Naive thymus-derived CD4-positive, alpha-beta T cell (primary cell): ENCODE measurements around the gene TAPBP. TPM values are rescaled to one million over a fixed set of nuclear protein-coding genes. Genes with fewer than 3 reads are reported as not detected.
"Not testable (repeated sequence)": the region's sequence is repeated elsewhere in the genome, so short reads cannot be mapped to it uniquely, and the experiment has no call there.

Experiments used
- ATAC-seq: fragments of 150-1000 bp; cut with Tn5 transposase; 2 replicates; pipeline ENCODE4 v1.10.0; 2021; ENCODE audit warnings: mild to moderate bottlenecking, moderate library complexity
- CTCF ChIA-PET: fragments of 350-600 bp; sonication (Branson Sonifier 250); formaldehyde crosslinking; loops from one replicate; lab custom pipeline; 2021; ENCODE audit warnings: antibody characterized with exemption; lab: Charles Lee
- POLR2A ChIA-PET: fragments of 350-600 bp; sonication (Branson Sonifier 250); formaldehyde crosslinking; loops from one replicate; lab custom pipeline; 2021; ENCODE audit warnings: antibody characterized with exemption, inconsistent platforms; lab: Charles Lee
- DNase-seq, 9 donors: peaks; one replicate each; pipeline versions ENCODE4 v3.0.0 to v3.0.0-alpha.2; 2020 to 2022; ENCODE audit warnings: mixed read lengths in 1 of 9
- H3K27ac ChIP-seq: one replicate; pipeline ENCODE4 v1.7.0; 2013; ENCODE audit warnings: mild to moderate bottlenecking, low read depth, low read length, moderate library complexity
- H3K27me3 ChIP-seq, 2 donors: one replicate each; pipeline ENCODE4 v1.7.0; 2013; ENCODE audit warnings: low read length in 2 of 2, mild to moderate bottlenecking in 2 of 2, moderate library complexity in 2 of 2; ENCODE audit not compliant: control insufficient read depth in 2 of 2, insufficient read depth in 2 of 2
- H3K36me3 ChIP-seq, 3 experiments: 1 replicate in 2 of 3; 2 replicates in 1 of 3; pipeline ENCODE4 v1.7.0; 2013; ENCODE audit warnings: low read length in 3 of 3, mild to moderate bottlenecking in 3 of 3, moderate library complexity in 1 of 3; ENCODE audit not compliant: insufficient read depth in 3 of 3, control insufficient read depth in 2 of 3
- H3K4me1 ChIP-seq, 2 donors: one replicate each; pipeline ENCODE4 v1.7.0; 2013; ENCODE audit warnings: low read length in 2 of 2, mild to moderate bottlenecking in 2 of 2, moderate library complexity in 1 of 2; ENCODE audit not compliant: control insufficient read depth in 2 of 2, insufficient read depth in 2 of 2
- H3K4me3 ChIP-seq: 2 replicates; pipeline ENCODE4 v1.7.0; 2013; ENCODE audit warnings: mild to moderate bottlenecking, low read length
- H3K9me3 ChIP-seq, 3 experiments: 1 replicate in 2 of 3; 2 replicates in 1 of 3; pipeline ENCODE4 v1.7.0; 2013; ENCODE audit warnings: low read length in 3 of 3; ENCODE audit not compliant: control insufficient read depth in 2 of 3
- H3K27ac Mint-ChIP-seq, 9 donors: one replicate each; pipeline ENCODE4 v1.8.0; 2020 to 2022; ENCODE audit warnings: mixed read lengths in 9 of 9, mild to moderate bottlenecking in 8 of 9, moderate library complexity in 5 of 9, inconsistent platforms in 2 of 9
- H3K27me3 Mint-ChIP-seq, 5 donors: one replicate each; pipeline ENCODE4 v1.8.0; 2021 to 2022; ENCODE audit warnings: mixed read lengths in 5 of 5, mild to moderate bottlenecking in 1 of 5
- H3K36me3 Mint-ChIP-seq, 5 donors: one replicate each; pipeline ENCODE4 v1.8.0; 2020 to 2022; ENCODE audit warnings: mixed read lengths in 5 of 5, mild to moderate bottlenecking in 3 of 5, inconsistent platforms in 1 of 5
- H3K4me1 Mint-ChIP-seq, 7 donors: one replicate each; pipeline ENCODE4 v1.8.0; 2020 to 2022; ENCODE audit warnings: mixed read lengths in 7 of 7, mild to moderate bottlenecking in 3 of 7, inconsistent platforms in 1 of 7
- H3K4me3 Mint-ChIP-seq, 10 donors: one replicate each; pipeline ENCODE4 v1.8.0; 2020 to 2022; ENCODE audit warnings: mild to moderate bottlenecking in 10 of 10, mixed read lengths in 10 of 10, moderate library complexity in 6 of 10, inconsistent platforms in 2 of 10
- H3K9me3 Mint-ChIP-seq, 11 donors: one replicate each; pipeline ENCODE4 v1.8.0; 2020 to 2022; ENCODE audit warnings: mixed read lengths in 11 of 11, mild to moderate bottlenecking in 4 of 11, inconsistent platforms in 1 of 11, moderate library complexity in 1 of 11
- intact Hi-C, 2 donors: fragments of 100-400 bp; cut with micrococcal nuclease; formaldehyde crosslinking; loops; one replicate each; pipeline ENCODE4 v1.15.1; 2023
- polyA plus RNA-seq, 2 donors: library from polyadenylated mRNA; unstranded; fragments of 300-500 nt; fragmentation: Illumina TruSeq; gene quantifications; one replicate each; pipeline ENCODE4 v1.2.3, GENCODE V29; 2021
- total RNA-seq, 6 experiments: library from RNA in 5 of 6; stranded (reverse) in 5 of 6; gene quantifications; 1 replicate in 5 of 6; 2 replicates in 1 of 6; pipeline ENCODE4 v1.2.3 and lab custom pipeline; 2021 to 2026

The TAPBP gene
- total and polyA plus RNA-seq, 7 experiments from 2014 or later = 196 to 386 (median 287) TPM

DNA sequence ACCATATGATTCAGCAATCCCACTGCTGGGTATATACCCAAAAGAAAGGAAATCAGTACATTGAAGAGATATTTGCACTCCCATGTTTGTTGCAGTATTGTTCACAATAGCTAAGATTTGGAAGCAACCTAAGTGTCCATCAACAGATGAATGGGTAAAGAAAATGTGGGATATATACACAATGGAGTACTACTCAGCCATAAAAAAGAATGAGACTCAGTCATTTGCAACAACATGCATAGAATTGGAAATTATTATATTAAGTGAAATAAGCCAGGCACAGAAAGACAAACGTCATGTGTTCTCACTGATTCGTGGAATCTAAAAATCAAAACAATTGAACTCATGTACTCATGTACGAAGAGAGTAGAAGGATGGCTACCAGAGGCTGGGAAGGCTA, 51.4 kb downstream of the TAPBP start:
- CTCF ChIA-PET = interaction anchor here (1.9 kb wide), 1 partner anchor 14 kb away, joined by 8 read pairs; no protein-coding TSS in a partner anchor
- H3K36me3 ChIP-seq = peaks cover 13 to 83% (median 17%) of the 10 kb centered on the region in 3 experiments
- H3K27me3 ChIP-seq, DNase-seq, H3K9me3 ChIP-seq, H3K4me1 ChIP-seq, intact Hi-C loops, ATAC-seq, H3K9me3 Mint-ChIP-seq, H3K4me3 ChIP-seq, H3K4me3 Mint-ChIP-seq, H3K27me3 Mint-ChIP-seq, H3K27ac ChIP-seq: not testable (repeated sequence)
- H3K27ac Mint-ChIP-seq = peak overlapping the region in 4 of 9 donors; percentile 8 to 69 (median 44)
- H3K36me3 Mint-ChIP-seq = peaks cover 8 to 44% (median 29%) of the 10 kb centered on the region in 5 donors
- POLR2A ChIA-PET = interaction anchor here (1.1 to 3.9 kb wide), 3 partner anchors 9 to 20 kb away, joined by 3 to 13 read pairs (median 11); partner anchors contain the start of genes RPS18 and VPS52
- peaks cover 0 to 11% (median 5%) of the 10 kb centered on the region in 7 donors for H3K4me1 Mint-ChIP-seq

GRCh38 chr6:33259032-33259431, 54.8 kb downstream of the TAPBP start:
- POLR2A ChIA-PET = interaction anchor here (0.7 to 2.4 kb wide), 4 partner anchors 9 to 81 kb away, joined by 3 to 11 read pairs (median 4); partner anchors contain the start of genes RPS18, TAPBP and VPS52
- H3K9me3 Mint-ChIP-seq = no peaks in the 10 kb centered on the region
- H3K36me3 ChIP-seq = peaks cover 0 to 49% (median 8%) of the 10 kb centered on the region in 3 experiments
- CTCF ChIA-PET = no interaction called here
- H3K4me3 Mint-ChIP-seq = no peak overlapping the region
- ATAC-seq = no peak
- no peak overlapping the region for H3K4me3 ChIP-seq
- peaks cover 0 to 8% (median 5%) of the 10 kb centered on the region in 7 donors for H3K4me1 Mint-ChIP-seq
- no peaks in the 10 kb centered on the region for H3K4me1 ChIP-seq
- H3K9me3 ChIP-seq = no peaks in the 10 kb centered on the region
- H3K27me3 ChIP-seq = no peaks in the 10 kb centered on the region
- no peak for DNase-seq
- peaks cover 8 to 28% (median 18%) of the 10 kb centered on the region in 5 donors for H3K36me3 Mint-ChIP-seq
- no peak overlapping the region for H3K27ac Mint-ChIP-seq
- intact Hi-C loops = no loop called here
- no peak overlapping the region for H3K27ac ChIP-seq
- H3K27me3 Mint-ChIP-seq = no peaks in the 10 kb centered on the region

DNA sequence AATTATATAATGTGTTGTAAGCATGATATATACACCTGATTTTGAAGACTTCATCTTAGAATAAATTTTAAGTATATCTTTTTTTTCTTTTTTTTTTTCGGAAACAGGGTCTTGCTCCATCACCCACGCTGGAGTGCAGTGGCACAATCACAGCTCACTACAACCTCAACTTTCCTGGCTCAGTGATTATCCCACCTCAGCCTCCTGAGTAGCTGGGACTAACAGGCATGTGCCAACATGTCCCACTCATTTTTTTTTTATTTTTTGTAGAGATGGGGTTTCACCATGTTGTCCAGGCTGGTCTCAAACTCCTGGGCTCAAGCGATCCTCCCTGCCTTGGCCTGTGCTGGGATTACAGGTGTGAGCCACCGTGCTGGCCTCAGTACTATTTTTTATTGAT, 59.3 kb downstream of the TAPBP start:
- no peak overlapping the region for H3K4me3 Mint-ChIP-seq
- DNase-seq (no peak), ATAC-seq (no peak)
- H3K27me3 Mint-ChIP-seq = no peaks in the 10 kb centered on the region
- H3K27ac Mint-ChIP-seq = no peak overlapping the region
- no peaks in the 10 kb centered on the region for H3K9me3 Mint-ChIP-seq
- POLR2A ChIA-PET = interaction anchor here (1.3 kb wide), 1 partner anchor 17 kb away, joined by 5 read pairs; the partner anchor contains the start of genes RPS18 and VPS52
- Histone ChIP-seq H3K4me3 (no peak overlapping the region), H3K9me3 (no peaks in the 10 kb centered on the region), H3K27ac (no peak overlapping the region), H3K27me3 (no peaks in the 10 kb centered on the region), H3K4me1 (peaks cover 8 to 10% of the 10 kb centered on the region in 2 donors), H3K36me3 (peaks cover 0 to 16% (median 3%) of the 10 kb centered on the region in 3 experiments)
- CTCF ChIA-PET = interaction anchor here (0.6 to 0.7 kb wide), 2 partner anchors 25 to 46 kb away, joined by 3 to 4 read pairs; no protein-coding TSS in a partner anchor
- peaks cover 4 to 20% (median 10%) of the 10 kb centered on the region in 5 donors for H3K36me3 Mint-ChIP-seq
- peaks cover 16 to 29% (median 21%) of the 10 kb centered on the region in 7 donors for H3K4me1 Mint-ChIP-seq
- intact Hi-C loops = no loop called here

DNA sequence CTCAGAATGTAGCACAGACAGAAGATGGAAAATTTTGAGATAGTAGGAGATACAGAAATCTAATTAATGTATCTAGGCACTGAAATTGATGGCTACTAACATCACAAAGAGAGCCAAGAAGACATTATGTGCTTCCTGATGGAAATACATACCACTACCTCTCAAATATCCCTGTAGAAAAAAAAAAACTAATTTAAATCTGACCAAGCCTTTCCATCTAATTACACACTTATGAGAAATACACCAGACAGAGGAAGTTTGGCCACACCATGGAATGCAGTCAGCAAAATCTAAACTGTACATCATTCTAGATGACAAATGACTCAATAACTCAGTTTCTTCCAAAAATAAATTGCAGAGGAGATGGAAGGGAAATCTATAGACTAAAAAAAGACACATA, 61.1 kb downstream of the TAPBP start:
- Mint-ChIP-seq H3K4me3 (no peak overlapping the region), H3K36me3 (peaks cover 4 to 19% (median 10%) of the 10 kb centered on the region in 5 donors), H3K9me3 (no peaks in the 10 kb centered on the region), H3K27me3 (no peaks in the 10 kb centered on the region), H3K27ac (peak overlapping the region in 1 of 9 donors; percentile 34), H3K4me1 (peaks cover 26 to 43% (median 35%) of the 10 kb centered on the region in 7 donors)
- ATAC-seq = no peak
- peaks cover 11 to 15% of the 10 kb centered on the region in 2 donors for H3K4me1 ChIP-seq
- ChIA-PET POLR2A (no interaction called here), CTCF (interaction anchor here (0.7 kb wide), 1 partner anchor 37 kb away, joined by 3 read pairs; no protein-coding TSS in a partner anchor)
- peaks cover 0 to 5% (median 0%) of the 10 kb centered on the region in 3 experiments for H3K36me3 ChIP-seq
- no peaks in the 10 kb centered on the region for H3K27me3 ChIP-seq
- H3K27ac ChIP-seq = no peak overlapping the region
- H3K9me3 ChIP-seq = no peaks in the 10 kb centered on the region
- no peak for DNase-seq
- intact Hi-C loops = no loop called here
- no peak overlapping the region for H3K4me3 ChIP-seq

DNA sequence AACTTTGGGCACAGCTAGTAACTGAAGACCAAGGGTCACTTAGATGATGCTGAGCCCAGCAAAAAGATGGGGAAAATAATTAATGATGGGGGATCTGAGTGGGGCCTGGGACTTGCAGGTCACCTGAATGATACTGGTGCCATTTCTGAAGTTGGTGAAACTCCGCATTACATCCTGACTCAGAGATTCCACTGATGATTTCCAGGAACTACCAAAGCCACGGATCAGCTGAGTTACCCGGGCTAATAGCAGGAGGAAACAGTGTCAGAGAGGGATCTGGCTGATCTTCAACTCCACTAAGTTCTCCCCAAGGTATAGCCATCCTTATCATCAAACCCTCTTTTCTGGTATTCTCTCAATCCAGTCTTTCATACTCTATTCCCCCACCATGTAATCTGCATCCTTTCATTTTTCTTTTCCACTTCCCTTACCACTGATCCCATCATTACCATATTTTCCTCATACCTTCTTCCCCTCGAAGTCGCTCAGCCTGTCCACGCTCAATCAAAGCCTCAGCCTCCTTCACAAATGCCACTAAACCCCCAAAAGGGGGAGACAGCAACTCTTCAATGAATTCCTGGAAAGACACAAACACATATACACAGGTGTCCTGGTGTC, 62.4 kb downstream of the TAPBP start:
- Mint-ChIP-seq H3K4me1 (peaks cover 26 to 43% (median 35%) of the 10 kb centered on the region in 7 donors), H3K36me3 (peaks cover 4 to 17% (median 10%) of the 10 kb centered on the region in 5 donors), H3K4me3 (peak overlapping the region in 9 of 10 donors; percentile 7 to 66 (median 31)), H3K27me3 (peaks cover 0 to 3% (median 0%) of the 10 kb centered on the region in 5 donors), H3K27ac (peak overlapping the region in 7 of 9 donors; percentile 8 to 69 (median 52)), H3K9me3 (no peaks in the 10 kb centered on the region)
- Histone ChIP-seq H3K36me3 (peaks cover 0 to 5% (median 0%) of the 10 kb centered on the region in 3 experiments), H3K9me3 (no peaks in the 10 kb centered on the region), H3K4me3 (no peak overlapping the region), H3K27me3 (no peaks in the 10 kb centered on the region), H3K4me1 (peaks cover 11 to 15% of the 10 kb centered on the region in 2 donors), H3K27ac (no peak overlapping the region)
- ATAC-seq (no peak), DNase-seq (no peak)
- intact Hi-C loops = no loop called here
- CTCF ChIA-PET = interaction anchor here (4.8 to 5.3 kb wide), 2 partner anchors 19 to 91 kb away, joined by 24 to 73 read pairs; partner anchors contain the start of genes RPS18 and VPS52
- POLR2A ChIA-PET = interaction anchor here (0.8 to 6.5 kb wide), 4 partner anchors 15 to 53 kb away, joined by 3 to 101 read pairs (median 24); partner anchors contain the start of genes B3GALT4, RPS18 and VPS52

DNA sequence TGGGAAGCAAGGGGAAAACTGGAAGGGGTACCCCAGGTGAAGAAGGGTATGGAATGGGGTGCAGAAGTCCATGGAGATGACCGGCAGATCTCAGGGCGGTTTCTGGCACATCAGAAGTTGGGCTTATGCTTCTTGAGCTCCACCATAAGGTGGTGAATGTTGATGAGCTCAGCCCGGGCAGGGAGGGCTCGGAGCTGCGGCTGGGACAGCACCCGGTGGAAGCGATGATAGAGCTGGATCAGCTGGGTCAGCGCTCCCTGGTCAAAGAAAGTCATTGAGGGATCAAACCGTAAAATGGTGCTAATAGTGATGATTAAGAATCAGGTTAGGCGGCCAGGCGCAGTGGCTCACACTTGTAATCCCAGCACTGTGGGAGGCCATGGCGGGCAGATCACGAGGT, 63.1 kb downstream of the TAPBP start:
- H3K4me1 ChIP-seq = peaks cover 11 to 15% of the 10 kb centered on the region in 2 donors
- no peaks in the 10 kb centered on the region for H3K9me3 ChIP-seq
- H3K36me3 ChIP-seq = peaks cover 0 to 5% (median 0%) of the 10 kb centered on the region in 3 experiments
- peaks cover 26 to 43% (median 35%) of the 10 kb centered on the region in 7 donors for H3K4me1 Mint-ChIP-seq
- H3K4me3 Mint-ChIP-seq = peak overlapping the region in 9 of 10 donors; percentile 61 to 94 (median 90)
- intact Hi-C loops = no loop called here
- ATAC-seq (no peak), DNase-seq (no peak)
- no peaks in the 10 kb centered on the region for H3K9me3 Mint-ChIP-seq
- H3K36me3 Mint-ChIP-seq = peaks cover 4 to 17% (median 10%) of the 10 kb centered on the region in 5 donors
- CTCF ChIA-PET = interaction anchor here (2.3 to 5.3 kb wide), 3 partner anchors 19 to 90 kb away, joined by 6 to 73 read pairs (median 24); partner anchors contain the start of genes RGL2, RPS18 and VPS52
- POLR2A ChIA-PET = interaction anchor here (0.6 to 6.5 kb wide), 9 partner anchors 16 to 278 kb away, joined by 3 to 101 read pairs (median 28); partner anchors contain the start of genes B3GALT4, RING1, RPS18 and VPS52
- no peak overlapping the region for H3K4me3 ChIP-seq
- H3K27me3 ChIP-seq = no peaks in the 10 kb centered on the region
- peaks cover 0 to 4% (median 0%) of the 10 kb centered on the region in 5 donors for H3K27me3 Mint-ChIP-seq
- peak overlapping the region; percentile 26 to 97 (median 93) for H3K27ac Mint-ChIP-seq
- H3K27ac ChIP-seq = peak overlapping the region; percentile 96
